H1 (cell line): ENCODE data around the gene ZFP82. TPM values are rescaled to one million over a fixed set of nuclear protein-coding genes. Genes with fewer than 3 reads are reported as not detected.

ENCODE experiments used
- CREB1 ChIP-seq: IDR thresholded peaks from 2 replicates; pipeline ENCODE4 v1.6.1; 2012; ENCODE audit warnings: inconsistent platforms
- HDAC6 ChIP-seq: IDR thresholded peaks from one replicate; pipeline ENCODE4 v1.7.1; 2012; ENCODE audit warnings: low read depth, mild to moderate bottlenecking, inconsistent platforms, low read length, moderate library complexity
- JUND ChIP-seq: IDR thresholded peaks from 2 replicates; pipeline ENCODE4 v1.6.1; 2011; ENCODE audit warnings: mild to moderate bottlenecking, improper control_type of control experiment, low read length
- KDM4A ChIP-seq: IDR thresholded peaks from one replicate; pipeline ENCODE4 v1.7.1; 2012; ENCODE audit warnings: low read depth, mild to moderate bottlenecking, moderate library complexity, low read length, inconsistent platforms; ENCODE audit not compliant: severe bottlenecking
- SUZ12 ChIP-seq: fragments of 200-600 bp; sonication (generic); IDR thresholded peaks from 2 replicates; pipeline ENCODE4 v1.6.1; 2012; ENCODE audit warnings: mild to moderate bottlenecking, inconsistent platforms, low read length, moderate library complexity, mixed read lengths
- TEAD4 ChIP-seq: IDR thresholded peaks from 2 replicates; pipeline ENCODE4 v1.6.1; 2012; ENCODE audit warnings: low read depth, low read length, inconsistent platforms, mixed read lengths
- polyA plus RNA-seq, 7 experiments: library from polyadenylated mRNA; depleted of rRNA in 3 of 7; stranded (reverse) in 5 of 7; unstranded in 2 of 7; fragments of >200 nt in 5 of 7; fragments of 200-250 nt in 2 of 7; gene quantifications; 1 replicate in 5 of 7; 2 replicates in 1 of 7; 4 replicates in 1 of 7; pipeline versions ENCODE4 v1.2.1 to v1.2.3, GENCODE V29; 2011 to 2013; ENCODE audit warnings: missing spikeins in 2 of 7, mixed read lengths in 2 of 7
- total RNA-seq: library from RNA; stranded (reverse); fragmentation: NEBNext Ultra II Directional; extraction: Animal tissue kit (Norgen Biotek cat#: 25700); gene quantifications from 2 replicates; pipeline ENCODE4 v1.2.1, GENCODE V29; 2021
- TF ChIP-seq, protein P1 (sequence below): fragments of 300-600 bp; sonication (generic); IDR thresholded peaks from 2 replicates; pipeline ENCODE4 v1.7.1; 2012; ENCODE audit warnings: low read length, moderate library complexity, mild to moderate bottlenecking, inconsistent platforms; ENCODE audit not compliant: insufficient replicate concordance

ZFP82 gene
- total and polyA plus RNA-seq, 2 of the 8 experiments (the other 6 are each of a cell fraction or from before 2014, with no cell fraction given), result 4.8 to 16.5 TPM

DNA sequence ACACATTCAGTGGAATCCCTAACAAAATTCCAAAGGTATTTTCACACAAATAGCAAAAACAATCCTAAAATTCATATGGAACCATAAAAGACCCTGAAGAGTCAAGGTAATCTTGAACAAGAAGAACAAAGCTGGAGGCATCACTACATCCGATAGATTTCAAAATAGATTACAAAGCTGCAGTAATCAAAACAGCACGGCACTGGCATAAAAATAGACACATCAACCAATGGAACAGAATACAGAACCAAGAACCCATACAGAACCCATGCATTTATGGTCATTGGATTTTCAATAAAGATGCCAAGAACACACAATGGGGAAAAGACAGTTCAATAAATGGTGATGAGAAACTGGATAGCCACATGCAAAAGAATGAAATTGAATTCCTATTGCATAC, 38.4 kb upstream of the ZFP82 start (continued):
- TF ChIP-seq, protein P1, sequence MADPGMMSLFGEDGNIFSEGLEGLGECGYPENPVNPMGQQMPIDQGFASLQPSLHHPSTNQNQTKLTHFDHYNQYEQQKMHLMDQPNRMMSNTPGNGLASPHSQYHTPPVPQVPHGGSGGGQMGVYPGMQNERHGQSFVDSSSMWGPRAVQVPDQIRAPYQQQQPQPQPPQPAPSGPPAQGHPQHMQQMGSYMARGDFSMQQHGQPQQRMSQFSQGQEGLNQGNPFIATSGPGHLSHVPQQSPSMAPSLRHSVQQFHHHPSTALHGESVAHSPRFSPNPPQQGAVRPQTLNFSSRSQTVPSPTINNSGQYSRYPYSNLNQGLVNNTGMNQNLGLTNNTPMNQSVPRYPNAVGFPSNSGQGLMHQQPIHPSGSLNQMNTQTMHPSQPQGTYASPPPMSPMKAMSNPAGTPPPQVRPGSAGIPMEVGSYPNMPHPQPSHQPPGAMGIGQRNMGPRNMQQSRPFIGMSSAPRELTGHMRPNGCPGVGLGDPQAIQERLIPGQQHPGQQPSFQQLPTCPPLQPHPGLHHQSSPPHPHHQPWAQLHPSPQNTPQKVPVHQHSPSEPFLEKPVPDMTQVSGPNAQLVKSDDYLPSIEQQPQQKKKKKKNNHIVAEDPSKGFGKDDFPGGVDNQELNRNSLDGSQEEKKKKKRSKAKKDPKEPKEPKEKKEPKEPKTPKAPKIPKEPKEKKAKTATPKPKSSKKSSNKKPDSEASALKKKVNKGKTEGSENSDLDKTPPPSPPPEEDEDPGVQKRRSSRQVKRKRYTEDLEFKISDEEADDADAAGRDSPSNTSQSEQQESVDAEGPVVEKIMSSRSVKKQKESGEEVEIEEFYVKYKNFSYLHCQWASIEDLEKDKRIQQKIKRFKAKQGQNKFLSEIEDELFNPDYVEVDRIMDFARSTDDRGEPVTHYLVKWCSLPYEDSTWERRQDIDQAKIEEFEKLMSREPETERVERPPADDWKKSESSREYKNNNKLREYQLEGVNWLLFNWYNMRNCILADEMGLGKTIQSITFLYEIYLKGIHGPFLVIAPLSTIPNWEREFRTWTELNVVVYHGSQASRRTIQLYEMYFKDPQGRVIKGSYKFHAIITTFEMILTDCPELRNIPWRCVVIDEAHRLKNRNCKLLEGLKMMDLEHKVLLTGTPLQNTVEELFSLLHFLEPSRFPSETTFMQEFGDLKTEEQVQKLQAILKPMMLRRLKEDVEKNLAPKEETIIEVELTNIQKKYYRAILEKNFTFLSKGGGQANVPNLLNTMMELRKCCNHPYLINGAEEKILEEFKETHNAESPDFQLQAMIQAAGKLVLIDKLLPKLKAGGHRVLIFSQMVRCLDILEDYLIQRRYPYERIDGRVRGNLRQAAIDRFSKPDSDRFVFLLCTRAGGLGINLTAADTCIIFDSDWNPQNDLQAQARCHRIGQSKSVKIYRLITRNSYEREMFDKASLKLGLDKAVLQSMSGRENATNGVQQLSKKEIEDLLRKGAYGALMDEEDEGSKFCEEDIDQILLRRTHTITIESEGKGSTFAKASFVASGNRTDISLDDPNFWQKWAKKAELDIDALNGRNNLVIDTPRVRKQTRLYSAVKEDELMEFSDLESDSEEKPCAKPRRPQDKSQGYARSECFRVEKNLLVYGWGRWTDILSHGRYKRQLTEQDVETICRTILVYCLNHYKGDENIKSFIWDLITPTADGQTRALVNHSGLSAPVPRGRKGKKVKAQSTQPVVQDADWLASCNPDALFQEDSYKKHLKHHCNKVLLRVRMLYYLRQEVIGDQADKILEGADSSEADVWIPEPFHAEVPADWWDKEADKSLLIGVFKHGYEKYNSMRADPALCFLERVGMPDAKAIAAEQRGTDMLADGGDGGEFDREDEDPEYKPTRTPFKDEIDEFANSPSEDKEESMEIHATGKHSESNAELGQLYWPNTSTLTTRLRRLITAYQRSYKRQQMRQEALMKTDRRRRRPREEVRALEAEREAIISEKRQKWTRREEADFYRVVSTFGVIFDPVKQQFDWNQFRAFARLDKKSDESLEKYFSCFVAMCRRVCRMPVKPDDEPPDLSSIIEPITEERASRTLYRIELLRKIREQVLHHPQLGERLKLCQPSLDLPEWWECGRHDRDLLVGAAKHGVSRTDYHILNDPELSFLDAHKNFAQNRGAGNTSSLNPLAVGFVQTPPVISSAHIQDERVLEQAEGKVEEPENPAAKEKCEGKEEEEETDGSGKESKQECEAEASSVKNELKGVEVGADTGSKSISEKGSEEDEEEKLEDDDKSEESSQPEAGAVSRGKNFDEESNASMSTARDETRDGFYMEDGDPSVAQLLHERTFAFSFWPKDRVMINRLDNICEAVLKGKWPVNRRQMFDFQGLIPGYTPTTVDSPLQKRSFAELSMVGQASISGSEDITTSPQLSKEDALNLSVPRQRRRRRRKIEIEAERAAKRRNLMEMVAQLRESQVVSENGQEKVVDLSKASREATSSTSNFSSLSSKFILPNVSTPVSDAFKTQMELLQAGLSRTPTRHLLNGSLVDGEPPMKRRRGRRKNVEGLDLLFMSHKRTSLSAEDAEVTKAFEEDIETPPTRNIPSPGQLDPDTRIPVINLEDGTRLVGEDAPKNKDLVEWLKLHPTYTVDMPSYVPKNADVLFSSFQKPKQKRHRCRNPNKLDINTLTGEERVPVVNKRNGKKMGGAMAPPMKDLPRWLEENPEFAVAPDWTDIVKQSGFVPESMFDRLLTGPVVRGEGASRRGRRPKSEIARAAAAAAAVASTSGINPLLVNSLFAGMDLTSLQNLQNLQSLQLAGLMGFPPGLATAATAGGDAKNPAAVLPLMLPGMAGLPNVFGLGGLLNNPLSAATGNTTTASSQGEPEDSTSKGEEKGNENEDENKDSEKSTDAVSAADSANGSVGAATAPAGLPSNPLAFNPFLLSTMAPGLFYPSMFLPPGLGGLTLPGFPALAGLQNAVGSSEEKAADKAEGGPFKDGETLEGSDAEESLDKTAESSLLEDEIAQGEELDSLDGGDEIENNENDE, result no peak
- TF ChIP-seq CREB1, result no peak
- no peak for TF ChIP-seq KDM4A
- TF ChIP-seq SUZ12, result no peak
- no peak for TF ChIP-seq TEAD4
- TF ChIP-seq JUND, result no peak
- no peak for TF ChIP-seq HDAC6
